Measurements from ENCODE around the gene RAD9A. TPM values are rescaled to one million over a fixed set of nuclear protein-coding genes. Genes with fewer than 3 reads are reported as not detected.

The RAD9A gene
- total and polyA plus RNA-seq, 2 of the 4 experiments (the other 2 are of a cell fraction) = 2.0 to 10.3 TPM

DNA sequence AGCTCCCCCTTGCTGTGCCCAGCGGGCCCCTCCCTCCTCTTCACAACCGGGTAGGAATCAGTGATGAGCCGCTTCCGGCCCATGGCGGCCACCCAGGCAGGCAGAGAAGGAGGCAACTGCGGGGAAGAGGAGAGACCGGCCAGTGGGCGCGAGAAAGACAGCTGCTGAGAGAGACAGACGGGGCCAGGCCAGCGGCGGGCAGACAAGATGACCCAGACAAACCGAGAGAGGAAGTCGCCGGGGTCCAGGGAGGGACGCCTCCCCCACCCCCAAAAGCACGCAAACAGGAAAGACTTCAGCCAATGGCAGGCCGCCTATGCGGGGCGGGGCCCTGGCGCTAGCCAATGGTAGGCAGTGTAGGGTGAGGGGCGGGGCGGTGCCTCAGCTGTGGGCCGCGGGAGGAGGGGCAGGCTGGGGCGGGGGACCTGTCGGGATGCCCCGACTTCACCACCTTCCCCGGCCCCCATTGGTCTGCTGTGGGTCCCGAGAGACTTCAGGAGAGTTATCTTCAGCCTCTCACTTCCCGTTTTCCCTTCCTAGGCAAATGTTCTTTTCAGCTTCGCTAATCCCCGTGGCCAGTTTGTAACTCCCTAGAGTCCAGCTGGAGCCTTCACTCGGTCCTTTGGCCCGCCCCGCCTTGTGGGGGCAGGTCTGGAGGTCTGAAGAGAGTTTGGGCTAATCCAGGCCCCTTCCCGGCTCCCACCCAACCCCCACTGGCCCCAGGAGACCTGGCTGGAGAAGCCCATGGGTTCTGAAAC, 38.3 kb upstream of the RAD9A start, which contains the start of gene POLD4:
TSS of gene POLD4 (minus strand) at position 230 of the 758 bp plus-strand sequence. CDS start at position 83, 147 bp downstream.
- peak within 1 kb of the TSS; percentile 52 to 98 for H4K8ac ChIP-seq (ENCODE audit: low read depth in 2 of 2, low read length in 2 of 2)
- H4K20me1 ChIP-seq (ENCODE audit: insufficient read depth, low read length) = peaks cover 6% of the 10 kb centered on the region
- no peaks in the 10 kb centered on the region for H3K27me3 ChIP-seq (ENCODE audit: control insufficient read depth, insufficient read depth, low read length)
- H4K5ac ChIP-seq (ENCODE audit: low read depth, low read length) = peak within 1 kb of the TSS; percentile 61
- peaks cover 7 to 56% of the 10 kb centered on the region in 2 experiments; a peak in 3 of 4 replicates for H3K79me1 ChIP-seq (ENCODE audit: low read depth in 1 of 2, low read length in 2 of 2)
- DNase-seq (peak; percentile 92), ATAC-seq (ENCODE audit: low read depth) (peak; percentile 83)
- H3K4ac ChIP-seq (ENCODE audit: low read depth, low read length) = peak within 1 kb of the TSS; percentile 97
- H3K36me3 ChIP-seq (ENCODE audit: control insufficient read depth, insufficient read depth, low read length) = peaks cover 3% of the 10 kb centered on the region; the same call in 1 of the 2 replicates
- H3K18ac ChIP-seq (ENCODE audit: low read depth, low read length) = peak within 1 kb of the TSS; percentile 39
- BruUV-seq (replicated peaks) = no TSS peak
- H2AK9ac ChIP-seq (replicated peaks; ENCODE audit: low read depth, low read length, poor library complexity) = peak within 1 kb of the TSS; percentile 99
- H2BK15ac ChIP-seq (ENCODE audit: low read depth, low read length) = peak within 1 kb of the TSS; percentile 89
- CTCF ChIA-PET = interaction anchor here (2.2 to 10.1 kb wide), 2 partner anchors 17 to 26 kb away, joined by 11 to 128 read pairs; no protein-coding TSS in a partner anchor
- in situ Hi-C loops (cut with MboI; ENCODE audit: low sequenced_read_pairs) = no loop called here
- 0% methylated on average over 4 of the region's 37 CpGs; no CpG with 5 or more reads in 1 of the 2 experiments for WGBS, 2 experiments (ENCODE audit: extremely low coverage in 2 of 2, insufficient read length in 1 of 2)
- peak within 1 kb of the TSS; percentile 91 for H3K27ac ChIP-seq (ENCODE audit: insufficient read depth, low read length)
- no peaks in the 10 kb centered on the region for H3K9me3 ChIP-seq (ENCODE audit: control insufficient read depth, insufficient read depth, low read length)
- H4K91ac ChIP-seq (ENCODE audit: insufficient read depth, low read depth, low read length) = peak within 1 kb of the TSS; percentile 96
- H3K4me1 ChIP-seq (ENCODE audit: control insufficient read depth, insufficient read depth, low read length) = peaks cover 42% of the 10 kb centered on the region
- H3K23ac ChIP-seq (ENCODE audit: low read depth, low read length) = peak within 1 kb of the TSS; percentile 97
- H3K4me3 ChIP-seq (ENCODE audit: insufficient read depth, low read depth, low read length) = peak within 1 kb of the TSS; percentile 53
- H3K56ac ChIP-seq (ENCODE audit: extremely low read depth, insufficient read depth, low read length) = peak within 1 kb of the TSS; percentile 95
- peak within 1 kb of the TSS; percentile 88 for H3K4me2 ChIP-seq (ENCODE audit: low read depth, low read length)
- POLR2A ChIA-PET (ENCODE audit: unreplicated experiment) = interaction anchor here (0.8 to 1.5 kb wide), 5 partner anchors 16 to 38 kb away, joined by 3 to 21 read pairs (median 3); partner anchors contain the start of gene RAD9A
- peak within 1 kb of the TSS; percentile 92 for H2BK5ac ChIP-seq (ENCODE audit: low read depth, low read length, poor library complexity, severe bottlenecking)
- H3K9ac ChIP-seq (ENCODE audit: low read depth, low read length) = peak within 1 kb of the TSS; percentile 94
- peak within 1 kb of the TSS; percentile 99 for H2AK5ac ChIP-seq (ENCODE audit: low read depth, low read length)
- peaks cover 23% of the 10 kb centered on the region for H3K9me1 ChIP-seq (ENCODE audit: insufficient read depth, low read length)
- dilution Hi-C loops (cut with HindIII; ENCODE audit: low sequenced_read_pairs, unreplicated experiment) = no loop called here
- intact Hi-C loops (cut with micrococcal nuclease) = no loop called here
- H2BK120ac ChIP-seq (ENCODE audit: low read depth, low read length) = peak within 1 kb of the TSS; percentile 85
- peak within 1 kb of the TSS; percentile 38 for H2BK20ac ChIP-seq (ENCODE audit: low read depth, low read length)
- H2AFZ ChIP-seq (replicated peaks; ENCODE audit: low read length, poor library complexity) = peak within 1 kb of the TSS; percentile 93
- H3K14ac ChIP-seq (replicated peaks; ENCODE audit: low read depth, low read length) = peak within 1 kb of the TSS; percentile 95
- no peak for TF ChIP-seq RAD21 (IDR thresholded peaks at IDR 0.05; ENCODE audit: low read length)
- TF ChIP-seq FOS (IDR thresholded peaks at IDR 0.05; ENCODE audit: low read depth, low read length) = 0 out of 2 replicates have a peak, but pooled peaks have one; percentile 6
- TF ChIP-seq MAFK (IDR thresholded peaks at IDR 0.05; ENCODE audit: low read depth, low read length) = no peak
- no peak for TF ChIP-seq RCOR1 (IDR thresholded peaks at IDR 0.05; ENCODE audit: insufficient replicate concordance, low read length)
- TF ChIP-seq ELK1 (IDR thresholded peaks at IDR 0.05; ENCODE audit: borderline replicate concordance, low read depth, low read length) = no peak
- TF ChIP-seq CEBPB (IDR thresholded peaks at IDR 0.05; ENCODE audit: low read depth, low read length) = no peak
- no peak for TF ChIP-seq USF2 (IDR thresholded peaks at IDR 0.05; ENCODE audit: low read depth, low read length)
- no peak for TF ChIP-seq CTCF (conservative IDR thresholded peaks at IDR 0.05; ENCODE audit: low read depth, low read length)
- 0 out of 2 replicates have a peak, but pooled peaks have one; percentile 14 for TF ChIP-seq BHLHE40 (IDR thresholded peaks at IDR 0.05; ENCODE audit: low read depth, low read length)
- no peak for TF ChIP-seq MXI1 (IDR thresholded peaks at IDR 0.05; ENCODE audit: borderline replicate concordance, low read depth, low read length)
- peak; percentile 88 for TF ChIP-seq MAZ (IDR thresholded peaks at IDR 0.05; ENCODE audit: borderline replicate concordance, low read depth, low read length)
- TF ChIP-seq RFX5 (IDR thresholded peaks at IDR 0.05; ENCODE audit: low read depth, low read length) = no peak
- peak; percentile 91 for TF ChIP-seq POLR2A (IDR thresholded peaks at IDR 0.05; ENCODE audit: low read depth, low read length)
- no peak for TF ChIP-seq CHD1 (IDR thresholded peaks at IDR 0.05; ENCODE audit: low read depth, low read length)
